Hindlimb muscle (tissue), 1 donor: ENCODE results near the gene FAM131C. TPM values are rescaled to one million over a fixed set of nuclear protein-coding genes. Genes with fewer than 3 reads are reported as not detected.

Experiments used
- DNase-seq: peaks from one replicate; pipeline ENCODE4 v3.0.0-alpha.2; 2013
- polyA plus RNA-seq: library from polyadenylated mRNA; unstranded; fragments of 120-200 nt; gene quantifications from one replicate; pipeline ENCODE4 v1.2.1, GENCODE V29; 2013; ENCODE audit not compliant: insufficient read length

FAM131C gene
- polyA plus RNA-seq, 1 donor: not detected

DNA sequence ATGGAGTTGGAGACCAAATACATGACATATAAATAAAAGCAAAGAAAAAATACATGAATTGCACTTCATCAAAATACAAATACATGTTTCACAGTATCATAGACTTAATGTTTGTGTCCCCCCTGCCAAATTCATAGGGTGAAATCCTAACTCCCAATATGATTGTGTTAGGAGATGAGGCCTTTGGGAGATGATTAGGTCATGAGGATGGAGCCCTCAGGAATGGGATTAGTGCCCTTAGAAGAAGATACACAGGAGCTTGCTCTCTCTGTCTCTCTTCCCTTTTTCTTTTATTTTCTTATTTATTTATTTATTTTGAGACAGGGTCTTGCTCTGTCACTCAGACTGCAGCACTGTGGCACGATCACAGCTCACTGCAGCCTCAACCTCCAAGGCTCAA, 26.0 kb upstream of the FAM131C start:
- DNase-seq: no peak

DNA sequence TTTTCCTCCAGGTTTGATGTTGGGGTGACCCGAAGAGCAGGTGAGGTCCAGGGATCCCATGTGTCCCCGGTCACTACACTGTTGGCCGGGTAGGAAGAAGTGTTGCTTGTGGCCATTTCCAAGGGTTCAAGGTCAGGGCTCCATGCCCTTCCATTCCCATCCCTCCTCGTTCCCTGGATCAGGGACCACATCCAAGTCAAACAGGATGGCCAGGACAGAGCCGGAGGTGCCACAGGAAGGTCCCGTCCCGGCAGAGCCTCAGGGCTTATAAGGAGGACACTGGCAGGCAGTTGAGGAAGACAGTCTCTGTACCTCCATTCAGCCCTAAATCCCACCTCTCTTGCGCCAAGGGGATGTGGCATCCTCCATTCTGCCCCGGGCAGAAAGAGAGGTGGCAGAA, 22.0 kb upstream of the FAM131C start:
- DNase-seq: no peak

DNA sequence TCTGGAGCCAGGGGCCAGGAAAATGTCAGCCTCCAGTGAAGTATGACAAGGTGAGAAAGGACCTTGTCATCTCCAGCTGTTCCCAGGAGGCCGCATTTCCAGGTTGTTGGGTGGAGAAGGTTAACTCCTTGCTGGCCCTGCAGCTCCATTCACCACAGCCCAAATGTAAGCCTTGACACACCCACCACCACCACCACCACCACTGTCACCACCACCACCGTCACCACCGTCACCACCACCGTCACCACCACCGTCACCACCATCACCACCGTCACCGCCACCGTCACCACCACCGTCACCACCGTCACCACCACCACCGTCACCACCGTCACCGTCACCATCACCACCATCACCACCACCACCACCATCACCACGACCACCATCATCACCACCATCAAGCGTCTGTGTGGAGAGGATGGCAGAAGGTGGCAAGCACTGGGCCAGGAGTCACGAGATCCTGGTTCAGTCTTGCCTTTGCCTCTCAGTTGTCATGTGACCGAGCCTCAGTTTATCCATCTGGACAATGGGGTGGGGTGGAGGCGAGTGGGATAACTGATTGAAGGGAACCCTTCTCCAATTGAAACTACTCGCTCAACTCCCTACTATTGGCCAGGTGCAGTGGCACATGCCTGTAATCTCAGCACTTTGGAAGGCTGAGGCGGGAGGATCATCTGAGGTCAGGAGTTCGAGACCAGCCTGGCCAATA, 21.2 kb upstream of the FAM131C start:
- no peak for DNase-seq

DNA sequence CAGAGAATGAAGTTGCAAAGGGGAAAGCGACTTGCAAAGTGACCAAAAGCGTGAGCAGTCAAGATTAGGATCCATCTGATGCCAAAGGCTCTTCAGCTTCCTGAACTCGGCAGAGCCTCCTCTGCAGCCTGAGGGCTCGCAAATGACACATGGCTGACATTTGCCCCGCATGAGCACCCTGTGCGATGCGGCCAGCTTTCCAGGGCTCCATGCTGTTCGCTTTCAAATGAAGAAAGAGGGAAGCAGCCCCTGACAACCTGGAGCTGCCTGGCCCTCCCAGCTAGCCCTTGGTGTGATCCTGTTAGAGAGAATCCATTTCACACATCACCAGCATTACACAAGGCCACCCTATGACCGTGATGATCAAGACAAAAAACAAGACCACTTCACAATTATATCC, 20.2 kb upstream of the FAM131C start:
- no peak for DNase-seq

DNA sequence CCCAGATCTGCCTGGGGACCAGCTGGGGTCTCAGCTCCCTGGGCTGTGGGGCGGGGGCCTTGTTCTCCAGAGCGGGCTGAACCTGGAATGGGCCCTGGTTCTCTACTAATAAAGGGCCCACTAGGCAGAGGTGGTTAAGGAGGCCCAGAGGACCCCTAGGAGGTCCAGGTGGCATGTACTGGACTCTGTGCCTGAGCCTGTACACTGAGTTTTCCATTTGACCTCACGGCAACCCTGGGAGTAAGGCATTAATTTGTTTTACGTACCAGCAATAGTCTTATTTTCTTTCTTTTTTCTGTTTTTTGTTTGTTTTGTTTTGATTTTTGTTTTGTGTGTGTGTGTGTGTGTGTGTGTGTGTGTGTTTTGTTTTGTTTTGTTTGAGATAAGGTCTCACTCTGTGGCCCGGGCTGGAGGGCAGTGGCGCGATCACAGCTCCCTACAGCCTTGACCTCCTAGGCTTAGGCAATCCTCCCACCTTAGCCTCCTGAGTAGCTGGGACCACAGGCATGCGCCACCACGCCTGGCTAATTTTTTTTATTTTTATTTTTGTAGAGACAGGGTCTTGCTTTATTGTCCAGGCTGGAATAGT, 19.6 kb upstream of the FAM131C start:
- no peak for DNase-seq

DNA sequence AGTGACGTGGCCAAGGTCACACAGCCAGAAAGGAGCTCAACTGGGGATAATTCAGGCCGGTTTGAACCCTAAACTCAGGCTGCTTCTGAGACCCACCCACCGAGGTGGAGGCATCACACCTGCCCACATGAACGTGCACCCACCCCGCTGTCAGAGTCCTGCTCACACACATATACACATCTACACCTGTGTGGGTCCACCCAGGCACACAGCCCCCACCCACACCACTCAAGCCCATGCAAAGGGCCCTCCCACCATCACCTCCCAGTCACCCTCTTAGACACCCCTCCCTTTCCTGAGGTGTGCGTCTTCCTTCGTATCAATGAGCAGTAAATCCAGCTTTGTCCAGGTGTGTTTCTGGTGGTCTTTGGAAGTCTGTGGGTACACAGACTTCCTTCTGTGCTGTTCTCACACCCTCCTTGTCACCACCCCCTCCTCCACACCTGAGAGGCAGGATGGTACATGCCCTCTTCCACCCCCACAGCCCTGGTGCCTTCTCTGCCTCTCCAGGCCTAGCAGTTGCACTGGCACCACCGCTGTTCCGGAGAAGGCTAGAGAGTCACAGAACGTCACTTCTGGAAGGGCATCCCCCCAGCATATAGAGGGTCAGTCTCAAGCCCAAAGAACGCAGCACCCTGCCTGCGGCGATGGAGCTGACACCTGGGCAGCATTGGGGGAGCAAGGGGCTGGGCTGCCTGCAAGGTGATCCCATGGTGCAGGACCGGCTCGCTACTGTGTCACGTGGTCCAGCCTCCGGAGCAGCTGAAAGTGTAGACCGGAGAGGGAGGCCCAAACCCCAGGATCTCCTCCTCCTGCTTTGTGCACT, 18.9 kb upstream of the FAM131C start:
- DNase-seq: no peak

DNA sequence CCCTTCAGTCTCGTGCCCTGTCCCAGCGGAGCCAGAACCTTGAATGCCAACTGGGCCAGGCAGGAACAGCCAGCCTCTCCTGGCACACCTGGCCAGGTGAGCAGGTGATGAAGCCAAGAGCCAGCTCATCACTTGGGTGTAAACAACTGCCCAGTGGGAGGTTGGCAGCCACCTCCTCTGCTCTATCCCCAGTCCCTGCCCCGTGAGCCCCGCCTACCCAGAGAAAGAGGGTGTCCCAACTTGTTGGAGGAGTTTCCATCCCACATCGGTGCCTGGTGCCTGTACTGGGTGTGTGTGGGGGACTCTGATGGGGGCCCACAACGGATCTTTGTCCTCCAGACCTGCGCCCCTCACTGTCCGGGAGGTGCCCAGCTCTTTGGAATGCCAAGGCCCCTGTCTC, 17.8 kb upstream of the FAM131C start:
- no peak for DNase-seq

DNA sequence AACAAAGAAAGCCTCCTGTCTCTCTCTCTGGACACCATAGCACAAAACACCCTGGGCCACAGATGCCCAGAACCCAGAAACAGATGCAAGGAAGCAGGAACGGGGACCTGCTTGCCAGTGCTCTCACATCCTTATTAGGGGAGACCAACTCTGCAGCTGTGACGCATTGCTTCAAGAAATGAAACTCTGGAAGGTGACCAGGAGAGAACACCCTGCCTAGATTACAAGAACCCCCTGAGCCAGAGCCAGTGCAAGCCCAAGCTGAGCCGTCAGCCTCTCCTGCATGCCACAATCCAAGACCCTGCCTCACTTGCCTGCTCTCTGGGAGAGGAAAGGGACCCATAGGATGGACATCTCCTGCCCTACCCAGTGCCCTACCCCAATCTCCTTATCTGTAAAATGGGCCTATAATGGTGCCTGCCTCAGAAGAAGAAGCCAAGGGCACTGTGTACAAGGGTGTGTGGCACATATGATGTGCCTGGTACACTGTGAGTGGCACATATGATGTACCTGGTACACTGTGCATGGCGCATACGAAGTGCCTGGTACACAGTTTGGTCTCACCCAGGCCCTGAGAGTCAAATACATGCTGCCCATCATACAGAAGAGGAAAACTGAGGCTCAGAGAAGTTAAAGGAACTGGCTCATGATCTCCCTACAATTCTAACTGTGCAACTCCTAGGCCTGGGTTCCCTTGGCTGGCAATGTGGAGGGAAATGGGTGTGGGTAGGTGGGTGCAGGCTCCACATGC, 16.8 kb upstream of the FAM131C start:
- DNase-seq: no peak

DNA sequence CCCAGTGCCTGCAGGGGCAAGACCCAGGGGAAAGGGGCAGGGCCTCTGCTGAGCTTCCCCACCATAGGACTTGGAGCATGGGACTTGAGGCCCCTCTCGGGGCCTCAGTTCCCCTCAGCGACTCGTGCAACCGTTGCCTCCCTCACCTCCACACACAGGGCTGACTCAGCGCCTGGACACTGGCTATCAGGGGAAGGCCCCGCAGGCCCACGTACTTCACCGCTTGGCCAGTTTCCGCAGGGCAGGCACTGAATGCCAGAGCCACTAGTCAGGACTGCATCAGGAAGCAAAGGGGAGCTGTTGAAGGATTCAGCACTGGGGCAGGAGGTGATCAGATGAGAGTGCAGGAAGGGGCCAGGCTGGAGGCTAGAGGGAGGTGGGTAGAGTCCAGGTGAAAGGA, 15.5 kb upstream of the FAM131C start:
- DNase-seq: no peak

DNA sequence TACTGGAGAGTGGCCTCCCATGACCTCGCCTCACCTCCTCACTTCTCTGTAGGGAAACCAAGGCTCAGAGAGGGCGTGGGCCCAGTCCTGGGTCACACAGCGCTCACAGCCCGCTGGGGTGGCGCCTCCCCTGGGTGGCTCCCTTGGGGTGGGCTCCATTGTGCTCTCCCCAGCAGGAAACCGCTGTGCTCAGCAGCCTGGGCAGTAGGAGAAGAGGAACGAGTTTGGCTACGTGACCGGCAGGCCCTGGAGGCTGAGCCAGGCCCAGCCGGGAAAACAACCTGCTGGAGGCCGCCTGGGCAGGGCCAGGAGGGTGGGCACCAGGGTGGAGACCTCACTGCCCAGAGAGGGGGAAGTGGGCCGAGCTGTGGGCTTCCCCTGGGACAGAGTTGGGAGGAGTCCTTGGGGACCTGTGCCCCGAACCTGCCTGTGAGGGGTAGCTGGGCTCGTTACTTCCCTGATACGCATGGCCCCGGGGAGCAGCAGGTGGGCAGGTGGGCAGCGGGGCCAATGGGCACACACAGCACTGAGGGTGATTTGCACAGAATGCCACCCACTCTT, 15.0 kb upstream of the FAM131C start:
- DNase-seq: no peak

DNA sequence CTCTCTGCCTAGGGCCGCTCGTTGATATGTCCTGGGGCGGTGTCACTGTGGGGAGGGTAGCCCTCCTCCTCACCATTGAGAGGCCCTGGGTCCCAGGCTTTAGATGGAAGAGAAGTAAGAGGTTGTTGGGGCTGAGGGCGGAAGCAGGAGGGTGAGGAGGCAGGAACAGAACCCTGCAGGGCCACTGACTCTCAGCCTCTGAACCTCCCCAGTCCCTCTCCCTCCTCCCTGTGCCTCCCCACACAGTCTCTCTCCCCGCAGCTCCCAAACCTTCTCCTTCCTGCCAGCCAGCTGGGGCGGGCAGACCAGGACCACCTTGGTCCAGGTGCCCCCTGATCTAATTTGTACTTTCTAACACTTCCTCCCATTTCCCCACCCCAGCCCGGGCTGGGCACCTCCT, 14.3 kb upstream of the FAM131C start:
- DNase-seq: no peak

DNA sequence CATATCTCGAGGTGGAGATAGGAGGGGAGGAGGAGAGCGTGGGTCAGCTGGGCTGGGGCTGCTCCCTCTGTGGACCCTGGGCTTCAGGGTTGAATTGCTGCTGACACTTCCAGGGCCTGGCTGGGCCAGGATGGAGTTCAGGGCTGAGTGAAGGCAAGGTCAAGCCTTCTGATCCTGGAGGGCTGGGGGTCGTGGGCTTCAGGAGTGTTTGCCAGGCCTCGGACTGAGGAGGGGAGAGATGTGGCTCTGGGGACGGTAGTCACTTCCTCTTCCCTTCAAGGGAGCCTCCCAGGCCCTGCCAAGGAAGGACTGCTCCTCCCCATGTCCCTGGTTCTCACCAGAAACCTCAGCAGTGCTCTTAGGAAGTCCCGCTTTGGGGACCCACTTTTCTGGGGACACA, 12.1 kb upstream of the FAM131C start:
- no peak for DNase-seq

DNA sequence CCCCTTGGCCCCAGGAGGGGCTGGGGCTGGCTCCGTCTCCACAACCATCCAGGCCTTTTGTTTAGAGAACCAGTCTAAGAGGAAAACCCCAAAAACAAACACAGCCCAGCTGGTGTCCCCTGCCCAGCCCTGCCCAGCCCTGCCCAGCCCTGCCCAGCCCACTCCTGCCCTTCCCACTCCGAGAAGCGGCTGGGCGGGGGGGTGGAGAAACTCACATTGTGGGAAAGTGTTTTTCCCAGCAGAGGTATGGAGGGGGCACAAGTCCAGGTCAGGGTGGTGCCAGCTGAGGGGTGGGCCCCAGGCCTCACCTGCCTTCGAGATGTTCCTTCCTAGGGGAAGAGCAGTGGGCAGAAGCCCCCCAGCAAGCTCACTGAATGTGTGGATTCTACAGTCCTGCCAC, 10.0 kb upstream of the FAM131C start:
- no peak for DNase-seq

DNA sequence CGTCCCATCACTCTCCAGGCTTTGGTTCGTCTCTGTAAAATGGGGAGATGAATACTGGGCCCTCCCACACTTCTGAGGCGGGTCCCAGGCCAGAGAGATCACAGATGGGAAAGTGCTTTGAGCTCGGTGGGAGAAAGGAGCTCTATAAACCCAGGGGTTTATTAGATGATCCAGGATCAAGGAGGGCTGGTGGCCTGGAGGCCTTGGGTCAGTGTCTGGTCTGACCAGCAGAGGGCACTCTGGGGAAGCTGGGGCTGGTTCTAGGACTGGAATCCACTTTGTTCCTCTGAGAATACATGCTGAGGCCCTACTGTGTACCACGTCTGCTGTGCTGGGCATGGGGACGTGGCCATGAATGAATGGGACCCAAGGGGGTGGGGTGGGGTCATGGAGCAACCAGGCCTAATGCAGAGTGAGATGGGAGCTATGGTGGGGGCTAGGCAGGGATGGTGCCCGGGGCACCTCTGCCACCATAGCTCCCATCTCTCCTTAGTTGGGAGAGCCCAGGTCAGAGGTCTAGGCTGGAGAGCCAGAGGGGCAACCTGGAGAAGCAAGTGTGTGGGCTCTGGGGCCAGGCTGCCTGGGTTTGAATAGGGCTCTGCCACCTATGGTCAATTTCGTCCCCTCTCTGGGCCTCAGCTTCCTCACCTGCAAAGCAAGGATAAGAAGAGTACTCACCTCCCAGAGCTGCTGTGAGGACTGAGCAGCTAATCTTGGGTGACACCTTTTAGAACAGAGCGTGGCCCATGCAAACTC, 9.0 kb upstream of the FAM131C start:
- DNase-seq: no peak

DNA sequence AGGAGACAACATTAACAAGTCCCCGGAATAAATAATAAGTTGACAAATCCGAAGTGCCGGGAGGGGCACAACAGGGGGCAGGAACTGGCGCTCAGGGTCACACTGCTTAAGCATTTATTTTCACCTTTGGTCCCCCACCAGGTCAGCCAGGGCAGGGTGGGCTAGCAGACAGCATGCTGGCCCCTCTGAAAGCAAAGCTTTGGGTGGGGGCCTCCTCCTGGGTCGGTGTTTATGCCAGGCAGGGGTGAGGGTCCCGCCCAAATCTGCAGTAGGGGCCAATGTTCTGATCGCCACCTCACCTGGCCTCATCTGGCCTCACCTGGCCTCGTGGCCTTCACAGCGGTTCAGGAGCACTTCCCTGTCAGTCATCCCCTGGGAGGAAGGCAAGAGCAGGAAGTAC, 8.2 kb upstream of the FAM131C start:
- DNase-seq: no peak

DNA sequence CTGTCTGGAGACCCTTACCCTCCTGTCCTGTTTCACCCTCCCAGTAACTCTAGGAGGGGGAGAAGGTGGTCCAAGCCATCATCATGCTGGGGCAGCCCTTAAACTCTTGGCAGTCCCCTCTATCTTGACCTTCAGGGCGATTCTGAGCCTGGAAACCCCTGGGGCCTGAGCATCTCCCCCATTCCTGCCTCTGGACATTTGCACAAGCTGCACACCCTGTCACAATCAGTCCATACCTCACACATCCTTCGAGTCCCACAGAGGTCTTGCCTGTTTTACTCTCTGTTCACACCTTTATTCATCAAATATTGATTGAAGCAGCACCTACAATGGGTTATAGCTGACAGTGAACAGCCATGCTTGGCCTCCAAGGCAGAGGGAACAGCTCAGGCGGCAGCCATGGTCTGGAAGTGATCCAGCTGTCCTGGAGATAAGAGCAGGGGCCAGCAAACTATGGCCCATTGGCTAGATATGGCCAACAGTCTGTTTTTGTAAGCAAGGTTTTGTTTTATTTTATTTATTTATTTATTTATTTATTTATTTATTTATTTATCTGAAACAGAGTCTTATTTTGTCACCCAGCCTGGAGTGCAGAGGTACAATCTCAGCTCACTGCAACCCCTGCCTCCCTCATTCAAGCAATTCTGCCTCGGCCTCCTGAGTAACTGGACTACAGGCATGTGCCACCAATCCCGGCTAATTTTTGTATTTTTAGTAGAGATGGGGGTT, 7.1 kb upstream of the FAM131C start:
- no peak for DNase-seq

DNA sequence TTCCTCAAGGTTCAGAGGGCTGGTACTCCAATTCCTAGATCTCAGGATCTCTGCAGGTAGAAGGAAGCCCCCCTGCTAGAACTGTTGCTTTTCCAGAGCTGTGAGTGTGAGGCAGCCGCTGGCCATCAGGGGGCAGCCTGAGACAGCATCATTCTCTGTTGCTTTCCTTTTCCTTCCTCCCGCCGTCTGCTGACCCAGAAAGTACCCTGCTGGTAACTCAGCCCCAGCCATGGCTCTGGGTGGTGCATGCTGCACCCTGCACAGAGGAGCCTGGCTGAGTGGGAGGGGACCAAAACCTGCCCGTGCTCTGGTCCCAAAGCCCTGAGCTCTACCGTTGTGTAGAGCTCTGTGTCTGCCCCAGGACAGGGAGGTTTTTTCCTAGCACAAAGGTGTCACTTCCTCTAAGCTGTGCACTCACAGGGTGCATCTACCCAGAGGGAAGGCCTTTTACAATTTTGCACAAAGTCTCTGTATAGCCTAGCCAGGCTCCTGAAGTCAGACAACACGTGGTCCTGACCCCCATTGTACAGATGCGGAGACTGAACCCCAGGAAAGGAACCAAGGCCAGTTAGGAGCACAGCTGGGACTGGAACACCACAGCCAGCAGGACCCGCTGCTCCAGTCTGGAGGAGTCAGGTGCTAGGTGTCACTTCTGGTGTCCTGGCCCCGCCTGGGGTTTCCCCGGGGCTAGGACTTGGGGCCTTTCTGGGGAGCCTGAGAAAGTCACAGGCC, 5.6 kb upstream of the FAM131C start:
- DNase-seq: peak; percentile 79

DNA sequence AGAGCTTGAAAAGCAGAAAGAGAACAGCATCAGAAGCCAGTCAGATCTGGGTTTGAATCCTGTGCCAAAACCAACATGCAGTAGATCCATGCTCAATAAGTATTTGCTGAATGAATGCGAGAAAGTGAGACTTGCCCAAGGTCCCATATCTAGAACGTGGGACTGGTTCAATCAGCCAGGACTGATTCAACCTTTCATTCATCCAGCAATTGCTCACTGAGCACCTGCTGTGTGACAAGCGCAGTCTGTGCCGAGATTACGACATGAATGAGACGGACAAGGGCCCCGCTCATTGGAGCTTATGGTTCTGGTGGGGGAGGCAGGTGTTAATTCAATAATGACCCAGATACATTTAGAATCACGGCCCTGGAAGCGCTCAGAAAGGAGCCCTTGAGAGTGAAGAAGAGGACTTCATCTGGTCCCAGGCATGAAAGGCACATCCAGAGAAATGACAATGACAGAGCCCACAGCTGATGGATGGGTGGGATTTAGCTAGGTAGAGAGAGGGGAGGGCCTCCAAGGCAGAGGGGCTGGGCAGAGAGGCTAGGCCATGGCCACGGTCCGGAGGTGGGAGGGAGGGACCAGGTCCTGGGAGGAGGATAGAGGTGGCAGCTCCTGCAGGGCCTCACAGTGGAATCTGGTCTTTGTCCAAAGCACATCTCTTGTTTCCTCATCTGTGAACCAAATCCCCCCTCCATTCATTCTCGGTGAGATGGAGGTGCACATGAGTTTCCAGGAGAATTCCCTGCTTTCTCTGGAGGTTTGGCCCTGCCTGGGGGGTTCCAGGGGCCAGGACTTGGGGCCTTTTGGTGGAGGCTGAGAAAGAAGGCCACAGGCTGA, 4.2 kb upstream of the FAM131C start:
- DNase-seq: no peak

DNA sequence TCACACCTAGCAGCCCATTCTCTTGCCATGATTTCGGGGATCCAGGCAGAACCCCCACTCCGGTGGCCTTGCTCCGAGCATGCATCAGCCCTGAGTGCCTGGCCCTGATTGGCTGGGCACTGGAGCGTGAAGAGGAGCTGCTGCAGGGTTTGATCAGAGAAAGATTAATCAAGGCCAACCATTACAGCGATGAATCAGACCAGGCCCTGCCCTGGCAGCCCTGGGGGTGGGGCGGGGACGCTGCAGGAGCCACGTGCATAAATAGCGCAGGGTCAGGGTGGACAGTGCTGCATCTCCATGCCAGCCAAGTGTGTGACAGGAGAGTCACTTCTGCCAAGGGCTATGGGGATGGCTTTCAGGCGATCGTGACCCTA, 3.4 kb upstream of the FAM131C start:
- DNase-seq: no peak
